COR-L47 (cell line): Measurements from ENCODE around the gene ALDH1A3.
A peak's percentile ranks its signal among the peaks of the same experiment; 100 is the strongest.
"Not testable (repeated sequence)": the region's sequence is repeated elsewhere in the genome, so short reads cannot be mapped to it uniquely, and the experiment has no call there.

Source experiments
- DNase-seq: peaks from one replicate; lab custom pipeline; 2025; lab: John Stamatoyannopoulos, UW

The ALDH1A3 gene

DNA sequence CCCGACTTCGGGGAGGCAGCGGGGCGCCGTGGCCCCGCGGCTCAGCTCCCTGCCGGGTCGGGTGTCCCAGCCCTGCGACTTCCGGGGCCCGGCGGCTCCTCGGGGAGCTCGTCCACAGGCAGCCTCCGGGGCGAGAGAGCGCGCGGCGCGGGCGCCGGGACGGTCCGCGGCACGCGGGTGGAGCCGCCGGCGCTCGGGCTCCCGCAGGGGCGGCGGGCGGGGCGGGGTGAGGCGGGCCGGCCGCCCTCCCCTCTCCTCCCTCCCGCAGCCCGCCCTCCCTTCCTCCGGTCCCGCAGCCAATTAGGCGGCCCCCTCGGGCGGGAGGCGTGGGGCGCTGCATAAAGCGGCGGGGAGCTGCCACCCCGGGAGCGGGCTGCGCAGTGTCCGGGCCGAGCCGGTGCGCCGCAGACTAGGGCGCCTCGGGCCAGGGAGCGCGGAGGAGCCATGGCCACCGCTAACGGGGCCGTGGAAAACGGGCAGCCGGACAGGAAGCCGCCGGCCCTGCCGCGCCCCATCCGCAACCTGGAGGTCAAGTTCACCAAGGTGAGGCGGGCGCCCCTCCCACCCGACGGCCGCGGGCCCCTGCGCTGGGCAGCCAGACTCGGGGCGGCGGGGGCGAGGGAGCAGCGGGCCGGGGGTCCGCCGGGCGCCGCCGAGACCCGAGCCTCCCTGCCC is at the start of gene ALDH1A3:
ALDH1A3 (plus strand) TSS at position 368 of the 675 bp plus-strand sequence; CDS start at position 445, 77 bp downstream.
- DNase-seq: no peak

DNA sequence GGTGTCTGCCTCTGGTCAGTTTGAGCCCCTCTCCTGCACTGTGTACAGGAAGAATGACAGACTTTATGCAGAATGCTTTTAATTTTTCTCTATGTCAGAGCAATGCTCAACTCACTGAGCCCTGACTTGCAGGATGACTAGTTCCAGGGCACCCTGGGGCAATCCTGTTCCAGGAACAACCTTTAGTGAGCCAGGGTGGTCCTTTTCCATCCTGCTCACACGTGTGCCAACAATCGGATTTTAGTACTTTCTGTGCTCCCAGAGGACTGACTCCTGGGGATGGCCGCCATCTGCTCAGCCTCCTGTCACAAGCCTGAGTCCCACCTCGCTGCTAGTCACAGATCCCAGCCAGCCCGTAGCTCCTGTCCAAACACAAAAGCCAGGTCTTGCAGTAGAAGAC is 48.2 kb upstream of the ALDH1A3 start:
- DNase-seq: no peak

DNA sequence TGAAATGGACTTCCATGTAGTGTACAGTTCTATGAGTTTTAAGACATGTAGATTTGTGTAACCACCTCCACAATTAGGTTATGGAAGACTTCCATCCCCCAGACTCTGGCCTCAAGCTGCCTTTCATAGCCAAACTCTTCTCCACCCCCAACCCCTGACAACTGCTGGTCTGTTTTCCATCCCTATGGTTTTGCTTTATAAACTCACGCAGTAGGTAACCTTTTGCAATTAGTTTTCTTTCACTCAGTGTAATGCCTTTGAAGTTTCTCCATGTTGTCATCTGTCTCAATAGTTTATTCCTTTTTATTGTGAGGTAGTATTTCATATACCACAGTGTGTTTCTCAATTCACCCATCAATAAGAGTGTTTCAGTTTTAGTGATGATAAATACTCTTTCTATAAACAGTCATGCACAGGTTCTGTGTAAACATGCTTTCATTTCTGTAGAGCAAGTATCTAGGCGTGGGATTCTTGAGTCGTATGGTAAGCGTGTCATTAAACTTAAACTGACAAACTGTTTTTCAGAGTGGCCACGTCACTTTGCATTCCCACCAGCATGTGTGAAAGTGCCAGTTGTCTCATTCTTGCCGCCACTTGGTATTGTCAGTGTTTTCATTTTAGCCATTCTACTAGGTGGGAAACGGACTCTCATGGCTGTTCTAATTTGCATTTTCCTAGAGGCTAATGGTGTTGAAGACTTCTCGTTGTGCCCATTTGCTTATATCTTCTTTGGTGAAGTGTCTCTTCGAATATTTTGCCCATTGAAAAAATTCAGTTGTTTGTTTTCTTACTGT is 47.3 kb upstream of the ALDH1A3 start:
- DNase-seq: no peak

DNA sequence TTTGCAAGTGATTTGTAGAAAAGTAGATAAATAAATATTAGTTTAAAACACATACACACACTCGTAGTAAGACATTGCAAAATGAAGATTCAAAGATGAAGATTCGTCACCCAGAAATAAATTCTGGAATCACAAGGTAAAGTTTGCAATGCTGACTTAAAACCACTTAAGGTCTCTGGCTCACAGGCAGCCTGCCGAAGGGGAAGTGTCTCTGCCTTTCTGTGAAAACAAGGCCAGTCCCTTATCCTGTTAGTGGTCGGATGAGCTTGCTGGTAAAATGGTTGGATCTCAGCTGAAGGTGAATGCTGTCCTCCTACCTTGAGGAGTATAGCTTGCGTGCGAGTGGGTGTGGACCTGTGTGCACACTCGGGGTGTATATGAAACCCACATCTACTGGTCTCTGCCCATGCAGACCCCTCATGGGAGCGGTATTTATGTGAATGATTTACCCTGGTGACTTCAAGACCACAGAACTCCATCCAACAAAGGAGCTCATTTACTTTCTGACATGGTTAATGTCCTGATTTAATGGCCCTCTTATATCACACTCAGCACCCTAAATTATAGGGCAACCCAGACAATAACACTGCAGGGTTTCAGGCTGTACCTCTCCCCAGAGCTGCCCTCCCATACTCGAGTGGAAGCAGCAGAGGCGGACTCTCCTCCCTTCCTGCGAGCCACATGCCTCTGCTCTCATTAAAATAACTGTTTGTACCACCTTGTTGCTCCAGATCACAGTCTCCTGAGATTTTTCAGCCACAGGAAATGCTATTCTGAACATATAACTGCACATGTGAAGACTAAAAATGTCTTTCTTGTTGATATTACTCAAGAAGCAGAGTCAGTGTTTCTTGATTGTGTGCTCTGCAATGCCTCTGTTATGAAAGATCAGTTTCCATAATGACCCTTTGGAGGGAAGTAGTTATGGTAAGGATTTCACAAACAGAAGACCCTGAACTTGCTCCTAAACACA is 45.9 kb upstream of the ALDH1A3 start:
- no peak for DNase-seq

DNA sequence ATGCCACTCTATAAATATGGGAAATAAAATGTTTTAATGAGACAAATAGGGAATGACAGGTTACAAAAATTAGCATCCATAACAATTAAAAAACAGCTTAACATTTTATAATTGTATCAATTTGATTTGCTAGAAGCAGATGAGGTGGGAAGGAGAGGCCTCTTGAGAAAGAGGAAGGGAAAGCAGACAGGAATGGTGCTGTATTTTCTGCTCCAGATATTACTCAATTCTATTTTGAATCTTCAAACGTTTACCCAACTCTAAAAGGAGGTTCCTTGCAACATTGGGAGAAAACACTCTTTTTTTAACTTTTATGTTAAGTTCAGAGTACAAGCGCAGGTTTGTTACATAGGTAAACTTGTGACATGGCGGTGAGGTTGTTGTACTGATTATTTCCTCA is 44.9 kb upstream of the ALDH1A3 start:
- DNase-seq: no peak

DNA sequence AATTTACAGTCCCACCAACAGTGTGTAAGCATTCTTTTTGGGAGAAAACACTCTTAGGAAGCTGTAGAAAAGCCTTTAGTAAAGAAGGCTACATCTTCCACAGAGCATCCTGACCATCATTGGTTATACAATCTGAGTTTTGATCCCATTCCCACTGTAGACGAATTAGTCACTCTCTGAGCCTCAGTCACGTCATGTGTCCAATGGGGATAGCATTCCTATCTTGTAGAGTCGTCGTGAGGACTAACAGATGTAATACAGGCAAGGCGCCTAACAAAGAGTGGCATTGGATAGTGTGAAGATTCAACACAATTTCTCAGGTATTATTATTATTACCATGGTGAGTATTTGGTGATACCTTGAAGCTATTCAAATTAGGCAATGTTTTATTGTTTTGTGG is 44.0 kb upstream of the ALDH1A3 start:
- DNase-seq: no peak

DNA sequence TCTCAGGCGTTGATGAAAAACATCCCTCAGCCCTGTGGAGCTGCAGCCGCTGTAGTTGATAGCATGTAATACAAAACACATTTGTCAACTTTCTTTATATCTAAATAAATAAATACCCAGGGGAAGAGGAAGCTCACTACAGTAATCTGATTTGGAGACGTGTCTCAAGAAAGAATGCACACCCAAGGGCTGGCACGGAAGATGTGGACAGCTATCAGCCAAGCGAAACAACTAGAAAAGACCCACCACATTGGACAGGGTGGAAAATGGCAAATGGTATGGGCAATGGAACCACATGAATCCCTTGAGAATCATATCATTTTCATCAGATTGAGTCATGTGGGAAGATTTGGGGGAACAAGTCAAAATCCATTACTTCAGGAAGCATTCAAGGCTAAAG is 43.1 kb upstream of the ALDH1A3 start:
- DNase-seq: no peak

DNA sequence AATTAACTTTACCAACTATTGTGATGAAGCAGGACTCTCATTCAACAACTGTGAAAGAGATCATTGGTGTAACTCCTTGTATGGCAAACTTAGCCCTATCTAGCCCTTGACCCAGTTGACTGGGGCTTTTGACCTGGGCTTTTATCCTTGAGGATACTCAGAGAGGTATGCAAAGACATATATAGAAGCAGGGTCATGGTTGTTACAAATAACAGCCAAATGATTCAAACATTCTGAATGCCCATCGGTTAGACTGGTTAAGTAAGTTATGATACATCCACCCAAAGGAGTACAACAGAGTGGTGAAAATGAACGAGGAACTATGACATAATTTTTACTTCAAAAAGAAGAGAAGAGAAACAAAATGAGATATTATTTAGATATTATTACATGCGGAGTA is 38.2 kb upstream of the ALDH1A3 start:
- DNase-seq: no peak

DNA sequence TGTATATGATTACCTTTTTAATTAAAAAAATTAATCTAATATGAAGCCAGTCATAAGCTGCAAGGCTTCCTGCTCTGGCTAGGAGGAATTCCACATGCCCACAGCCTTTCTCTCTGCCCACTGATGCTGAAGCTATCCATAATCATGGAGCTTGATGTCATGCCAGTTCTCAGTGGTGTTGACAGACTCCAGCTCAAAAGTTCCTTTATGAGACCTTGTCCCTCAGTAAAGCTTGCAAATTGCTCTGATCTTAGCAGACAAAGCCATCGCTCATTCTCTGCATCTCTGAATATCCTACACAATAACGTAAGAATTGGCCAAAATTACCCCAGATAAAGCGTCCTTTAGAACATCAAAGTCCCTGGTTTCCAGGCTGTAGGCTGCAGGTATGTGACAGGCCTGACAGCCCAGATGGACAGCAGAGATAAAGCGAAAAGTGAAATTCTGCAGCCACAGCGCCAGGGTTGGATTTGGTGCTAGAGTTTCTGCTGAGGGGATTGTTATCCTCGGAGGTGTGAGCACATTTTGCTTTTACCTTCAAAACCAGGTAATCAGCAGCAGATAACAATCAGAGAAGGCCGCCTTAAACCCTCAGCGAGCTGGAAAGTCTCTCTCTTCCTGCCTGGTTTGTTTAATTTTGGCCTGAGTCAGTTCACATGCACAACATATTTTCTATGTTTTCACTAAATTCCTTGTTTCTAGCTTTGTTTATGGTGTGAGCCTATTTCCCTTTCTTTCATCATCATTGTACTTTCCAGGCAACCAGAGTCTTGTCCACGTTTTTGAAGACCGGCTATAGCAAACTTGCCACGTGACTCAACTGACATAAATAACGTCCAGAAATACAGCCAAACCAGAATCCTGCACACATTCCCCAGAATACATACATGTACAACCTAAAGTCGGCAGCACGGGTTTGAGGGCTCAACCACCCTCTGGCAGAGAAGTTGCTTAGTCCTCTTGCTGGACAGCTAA is 36.6 kb upstream of the ALDH1A3 start:
- no peak for DNase-seq

DNA sequence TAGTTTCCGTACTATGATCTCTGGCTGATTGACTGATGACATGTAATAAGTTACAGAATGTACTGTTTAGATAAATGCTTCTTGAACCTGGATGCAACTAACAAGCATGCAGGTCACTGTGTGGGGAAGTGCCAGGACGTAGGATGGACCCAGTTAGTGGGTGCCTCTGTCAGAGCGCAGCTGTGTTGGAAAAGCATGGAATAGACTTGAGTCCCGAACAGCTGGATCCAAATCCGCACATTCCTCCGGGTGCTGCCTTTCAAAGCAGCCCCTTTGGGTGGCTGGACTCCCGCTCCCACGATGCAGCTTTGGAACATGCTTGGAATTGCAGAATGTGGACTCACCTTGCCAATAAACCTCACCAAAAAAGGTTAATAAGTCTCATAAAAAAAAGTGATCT is 35.5 kb upstream of the ALDH1A3 start:
- DNase-seq: no peak

DNA sequence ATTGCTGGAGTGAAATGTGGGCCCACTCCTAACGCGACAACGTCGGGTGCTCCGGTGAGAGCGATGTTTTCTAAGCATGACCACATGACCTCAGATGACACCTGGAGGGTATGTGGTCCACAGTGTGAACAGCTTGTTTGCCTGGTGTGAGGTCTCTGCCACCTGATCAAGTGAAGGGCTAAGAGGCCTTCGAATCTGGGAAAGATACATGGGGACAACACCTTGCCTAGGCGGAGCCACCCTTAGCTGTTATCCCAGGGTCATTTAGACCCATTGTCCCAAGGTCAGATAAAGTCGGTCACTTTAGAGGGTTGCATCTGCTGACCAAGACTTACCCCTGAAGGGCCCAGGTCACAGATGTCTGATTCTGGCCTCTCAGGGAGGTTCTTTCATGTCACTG is 34.9 kb upstream of the ALDH1A3 start:
- DNase-seq: no peak

DNA sequence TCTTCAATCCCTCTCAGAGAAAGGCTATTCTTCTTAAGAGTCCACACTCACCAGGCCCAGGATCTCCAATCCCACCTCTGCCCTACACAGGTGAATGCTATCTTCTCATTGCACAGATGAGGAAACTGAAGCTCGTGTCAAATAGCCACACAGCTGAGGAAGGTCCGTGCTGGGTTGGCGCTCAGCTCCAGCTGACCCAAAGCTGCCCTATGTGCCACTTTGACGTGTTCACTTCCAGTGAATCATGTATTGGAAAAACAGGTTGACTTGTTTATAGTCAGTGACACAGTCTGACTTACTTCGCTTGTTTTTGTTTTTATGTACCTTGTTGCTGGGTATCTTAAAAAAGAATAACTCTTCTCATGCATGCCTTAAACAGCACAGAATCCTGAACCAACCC is 32.4 kb upstream of the ALDH1A3 start:
- DNase-seq: no peak

DNA sequence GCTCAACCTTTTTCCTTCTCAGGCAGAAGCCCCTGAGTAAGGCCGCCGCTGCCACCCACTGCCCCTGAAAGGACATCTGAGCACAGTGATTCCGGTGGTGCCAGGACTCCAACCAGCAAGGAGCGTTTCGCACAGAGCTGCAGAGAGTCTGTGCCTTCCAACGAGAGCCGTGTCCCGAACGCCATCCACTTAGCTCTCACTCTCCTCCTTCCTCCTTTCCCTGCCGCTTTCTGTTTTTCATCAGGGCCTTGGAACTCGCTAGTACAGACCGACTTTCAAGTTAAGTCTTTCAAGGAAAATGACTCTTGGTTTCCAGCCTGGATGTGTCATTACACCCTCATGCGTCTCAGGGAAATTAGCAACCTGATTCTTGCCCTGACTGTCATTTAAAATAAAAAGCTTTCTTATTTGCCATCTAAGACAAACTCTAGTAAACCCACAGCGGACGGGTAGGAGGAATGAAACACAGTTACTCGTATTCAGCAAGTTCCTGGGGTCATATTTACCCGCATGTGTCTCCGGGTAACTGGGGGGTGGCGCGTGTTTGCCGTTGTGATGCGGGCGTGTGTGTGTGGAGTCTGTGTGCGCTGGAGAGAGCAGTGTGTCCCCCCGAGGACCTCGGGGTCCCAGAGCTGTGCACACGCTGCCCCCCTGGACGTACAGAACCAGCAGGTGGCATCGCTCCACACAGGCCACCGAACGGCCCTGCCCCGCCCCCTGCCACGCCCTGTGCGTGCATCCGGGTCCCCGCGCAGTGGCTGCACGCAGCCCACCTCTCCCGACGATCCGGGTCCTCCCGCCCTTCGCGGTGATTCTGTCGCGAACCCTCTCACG is 30.4 kb upstream of the ALDH1A3 start:
- DNase-seq: peak; percentile 45

DNA sequence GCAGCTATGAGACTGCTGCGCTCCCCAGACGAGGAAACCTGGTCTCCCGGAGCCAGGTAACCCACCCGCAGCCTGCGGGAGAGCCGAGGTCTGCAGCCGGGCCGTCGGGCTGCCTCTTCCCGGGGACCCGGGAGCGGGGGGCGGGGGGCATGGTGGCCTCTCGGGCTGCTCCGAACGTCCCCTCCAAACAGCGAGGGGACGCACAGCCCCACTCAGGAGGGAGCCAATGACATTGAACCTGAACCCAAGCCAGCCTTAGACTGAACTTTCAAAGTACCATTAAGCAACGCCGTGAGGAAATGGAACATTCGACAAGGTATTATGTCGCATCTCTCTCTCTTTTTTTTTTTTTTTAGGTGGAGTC is 29.8 kb upstream of the ALDH1A3 start:
- DNase-seq: no peak

DNA sequence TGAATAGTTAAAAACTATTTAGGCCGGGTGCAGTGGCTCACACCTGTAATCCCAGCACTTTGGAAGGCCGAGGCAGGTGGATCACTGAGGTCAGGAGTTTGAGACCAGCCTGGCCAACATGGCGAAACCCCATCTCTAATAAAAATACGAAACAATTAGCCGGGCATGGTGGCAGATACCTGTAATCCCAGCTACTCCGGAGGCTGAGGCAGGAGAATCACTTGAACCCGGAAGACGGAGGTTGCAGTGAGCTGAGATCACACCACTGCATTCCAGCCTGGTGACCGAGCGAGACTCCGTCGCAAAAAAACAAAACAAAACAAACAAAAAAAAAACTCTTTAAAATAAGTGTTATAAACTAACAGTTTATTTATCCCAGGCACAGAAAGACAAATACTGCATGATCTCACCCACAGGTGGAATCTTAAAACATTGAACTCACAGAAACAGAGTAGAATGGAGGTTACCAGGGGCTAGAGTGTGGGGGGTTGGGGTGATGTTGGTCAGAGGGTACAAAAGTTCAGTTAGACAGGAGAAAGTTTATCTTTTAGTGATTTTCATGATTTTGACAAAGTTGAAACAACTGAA is 28.1 kb upstream of the ALDH1A3 start:
- DNase-seq: not testable (repeated sequence)

DNA sequence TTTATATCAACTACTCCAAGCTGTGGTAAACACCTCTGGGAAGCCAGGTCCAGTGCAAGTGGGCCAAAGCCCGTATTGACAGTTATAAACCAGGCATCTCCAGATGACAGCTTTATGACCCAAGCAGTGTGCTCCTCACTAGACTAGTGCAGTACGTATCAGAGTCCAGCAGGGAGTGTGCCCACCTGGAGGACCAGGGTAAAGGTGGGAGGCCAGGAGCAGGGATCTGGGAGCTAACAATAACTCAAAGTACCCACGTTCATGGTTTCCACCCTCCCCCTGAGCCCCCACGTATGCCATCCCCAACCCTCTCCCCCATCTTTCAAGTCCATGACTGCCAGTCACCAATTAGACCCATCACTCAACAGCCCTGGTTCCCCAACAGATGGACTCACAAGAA is 27.0 kb upstream of the ALDH1A3 start:
- no peak for DNase-seq

DNA sequence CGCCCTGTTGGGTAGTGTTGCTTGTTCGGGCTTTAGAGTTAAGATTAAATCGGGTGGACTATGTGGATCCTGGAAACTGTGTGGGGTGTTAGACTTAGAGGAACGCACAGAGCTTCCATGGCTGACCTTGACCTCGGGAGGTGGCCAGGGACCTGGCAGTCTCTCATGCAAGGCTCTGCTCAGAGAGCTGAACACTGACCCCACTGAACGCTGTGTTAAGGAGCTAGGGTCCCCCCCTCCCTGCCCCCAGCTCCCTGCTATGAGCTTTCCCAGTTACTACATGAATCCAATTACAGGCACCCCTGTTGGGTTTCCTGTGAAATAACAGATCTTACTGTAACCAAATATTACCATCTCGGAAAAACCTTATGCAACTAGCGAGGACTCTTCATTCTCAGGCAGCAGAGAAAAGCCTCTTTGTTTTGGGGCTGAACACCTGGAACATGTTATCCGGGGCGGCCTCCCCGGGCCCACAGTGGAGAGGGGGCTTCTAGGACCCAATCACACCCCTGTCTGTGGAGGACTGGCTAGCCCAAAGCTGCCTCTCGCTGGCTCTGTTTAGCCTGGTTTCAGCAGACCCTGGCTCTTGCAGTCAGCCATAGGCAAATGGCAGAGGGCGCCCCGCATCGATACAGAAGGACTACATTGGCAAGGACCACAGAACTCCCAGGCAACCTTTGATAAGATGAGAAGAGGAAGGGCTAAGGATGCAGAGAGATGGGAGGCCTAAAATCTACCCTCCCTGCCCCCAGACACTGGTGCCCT is 25.8 kb upstream of the ALDH1A3 start:
- no peak for DNase-seq

DNA sequence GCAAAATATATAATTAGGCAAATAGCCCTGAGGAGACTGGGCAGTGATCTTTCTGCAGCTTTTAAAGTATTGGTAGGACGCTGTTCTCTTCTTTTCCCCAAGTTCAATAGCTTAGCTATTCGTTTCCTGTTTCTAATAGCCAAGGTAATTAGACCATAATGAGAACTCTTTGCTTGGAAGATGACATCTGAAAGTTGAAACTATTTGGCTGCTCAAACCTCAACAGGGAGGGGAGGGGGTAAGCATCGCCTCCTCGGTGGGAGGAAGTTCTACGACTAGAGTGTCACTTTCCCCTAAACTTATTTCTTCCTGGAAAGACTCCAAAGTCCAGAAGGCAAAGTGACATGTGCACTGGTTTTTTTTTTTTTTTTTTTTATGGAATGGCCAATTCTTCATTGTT is 22.8 kb upstream of the ALDH1A3 start:
- DNase-seq: no peak

DNA sequence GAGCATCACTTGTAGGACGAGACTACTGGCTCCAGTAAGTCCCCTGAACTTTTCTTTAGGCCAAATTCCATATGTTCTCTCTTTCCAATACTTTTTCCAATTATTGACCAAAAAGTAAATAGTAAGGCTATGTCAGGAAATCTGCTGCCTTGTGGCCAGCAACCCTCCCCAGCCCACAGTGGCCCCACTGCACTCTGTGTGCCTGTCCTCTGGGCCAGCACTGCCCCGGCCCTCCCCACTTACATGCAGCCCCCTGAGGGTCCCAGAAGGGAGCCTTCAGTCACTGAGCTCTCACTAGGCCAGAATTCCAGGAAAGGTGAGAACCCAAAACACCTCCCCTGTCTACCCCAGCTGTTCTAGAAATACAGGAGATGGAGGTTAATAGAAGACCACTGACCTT is 21.3 kb upstream of the ALDH1A3 start:
- no peak for DNase-seq
